Immature natural killer cell (primary cell): ENCODE measurements around the gene ALPK1. TPM values are rescaled to one million over a fixed set of nuclear protein-coding genes. Genes with fewer than 3 reads are reported as not detected.
"Not testable (repeated sequence)": the region's sequence is repeated elsewhere in the genome, so short reads cannot be mapped to it uniquely, and the experiment has no call there.

Experiments
- DNase-seq, 3 donors: peaks; one replicate each; pipeline ENCODE4 v3.0.0; 2022; ENCODE audit warnings: mixed read lengths in 1 of 3
- H3K27ac Mint-ChIP-seq, 6 donors: one replicate each; pipeline ENCODE4 v1.8.0; 2020; ENCODE audit warnings: mixed read lengths in 6 of 6, mild to moderate bottlenecking in 5 of 6, inconsistent platforms in 4 of 6, moderate library complexity in 3 of 6
- H3K27me3 Mint-ChIP-seq, 3 donors: one replicate each; pipeline ENCODE4 v1.8.0; 2020 to 2021; ENCODE audit warnings: low read depth in 3 of 3, mild to moderate bottlenecking in 3 of 3, mixed read lengths in 3 of 3, moderate library complexity in 3 of 3, inconsistent platforms in 1 of 3
- H3K36me3 Mint-ChIP-seq, 3 donors: one replicate each; pipeline ENCODE4 v1.8.0; 2020; ENCODE audit warnings: mixed read lengths in 3 of 3, inconsistent platforms in 2 of 3, mild to moderate bottlenecking in 2 of 3
- H3K4me1 Mint-ChIP-seq, 2 donors: one replicate each; pipeline ENCODE4 v1.8.0; 2020; ENCODE audit warnings: inconsistent platforms in 2 of 2, mild to moderate bottlenecking in 2 of 2, mixed read lengths in 2 of 2, moderate library complexity in 1 of 2
- H3K4me3 Mint-ChIP-seq, 5 donors: one replicate each; pipeline ENCODE4 v1.8.0; 2020; ENCODE audit warnings: mild to moderate bottlenecking in 5 of 5, mixed read lengths in 5 of 5, inconsistent platforms in 3 of 5, moderate library complexity in 3 of 5
- H3K9me3 Mint-ChIP-seq, 6 donors: one replicate each; pipeline ENCODE4 v1.8.0; 2020; ENCODE audit warnings: mild to moderate bottlenecking in 6 of 6, mixed read lengths in 6 of 6, inconsistent platforms in 4 of 6, moderate library complexity in 3 of 6
- polyA plus RNA-seq, 3 donors: library from polyadenylated mRNA; unstranded; fragments of 300-500 nt; fragmentation: Illumina TruSeq; gene quantifications; one replicate each; pipeline ENCODE4 v1.2.3, GENCODE V29; 2021

Gene ALPK1
- polyA plus RNA-seq, 3 donors from 2014 or later: 0.32 to 1.3 TPM; not detected in 1

GRCh38 chr4:112277705-112278448 lies 19.3 kb upstream of the ALPK1 start:
- no peaks in the 10 kb centered on the region for H3K27me3 Mint-ChIP-seq
- no peaks in the 10 kb centered on the region for H3K9me3 Mint-ChIP-seq
- DNase-seq: no peak
- H3K4me3 Mint-ChIP-seq: no peak overlapping the region
- H3K4me1 Mint-ChIP-seq: peaks cover 23 to 70% of the 10 kb centered on the region in 2 donors
- H3K36me3 Mint-ChIP-seq: peaks cover 0 to 5% (median 3%) of the 10 kb centered on the region in 3 donors
- peak overlapping the region in 1 of 6 donors; percentile 2 for H3K27ac Mint-ChIP-seq

GRCh38 chr4:112279025-112279881 lies 17.9 kb upstream of the ALPK1 start:
- peaks cover 35 to 71% of the 10 kb centered on the region in 2 donors for H3K4me1 Mint-ChIP-seq

GRCh38 chr4:112279882-112280315 lies 17.3 kb upstream of the ALPK1 start:
- no peak for DNase-seq
- Mint-ChIP-seq H3K27me3 (peaks cover 0 to 4% (median 2%) of the 10 kb centered on the region in 3 donors), H3K4me1 (peaks cover 42 to 77% of the 10 kb centered on the region in 2 donors), H3K36me3 (peaks cover 0 to 5% (median 3%) of the 10 kb centered on the region in 3 donors), H3K9me3 (no peaks in the 10 kb centered on the region), H3K4me3 (no peak overlapping the region), H3K27ac (no peak overlapping the region)

More at GRCh38 chr4:112279025-112279881, 17.9 kb upstream of the ALPK1 start:
- Mint-ChIP-seq H3K9me3 (no peaks in the 10 kb centered on the region), H3K36me3 (peaks cover 0 to 5% (median 3%) of the 10 kb centered on the region in 3 donors), H3K27ac (peak overlapping the region in 2 of 6 donors; percentile 51 to 52), H3K4me3 (peak overlapping the region in 1 of 5 donors; percentile 10), H3K27me3 (peaks cover 0 to 2% (median 0%) of the 10 kb centered on the region in 3 donors)
- no peak for DNase-seq

GRCh38 chr4:112280386-112281056 lies 16.6 kb upstream of the ALPK1 start:
- Mint-ChIP-seq H3K4me3 (no peak overlapping the region), H3K9me3 (no peaks in the 10 kb centered on the region), H3K36me3 (peaks cover 0 to 5% (median 3%) of the 10 kb centered on the region in 3 donors), H3K4me1 (peaks cover 44 to 80% of the 10 kb centered on the region in 2 donors), H3K27me3 (peaks cover 0 to 7% (median 4%) of the 10 kb centered on the region in 3 donors), H3K27ac (no peak overlapping the region)
- DNase-seq: no peak

- H3K9me3 Mint-ChIP-seq, DNase-seq, H3K36me3 Mint-ChIP-seq, H3K27me3 Mint-ChIP-seq, H3K4me3 Mint-ChIP-seq: not testable (repeated sequence)
- Mint-ChIP-seq H3K4me1 (peaks cover 56 to 91% of the 10 kb centered on the region in 2 donors), H3K27ac (peak overlapping the region in 2 of 6 donors; percentile 40 to 78)
These were observed 15.2 kb upstream of the ALPK1 start for GRCh38 chr4:112281895-112282398.

- no peak for DNase-seq
- Mint-ChIP-seq H3K27me3 (peaks cover 0 to 10% (median 7%) of the 10 kb centered on the region in 3 donors), H3K4me3 (peak overlapping the region in 4 of 5 donors; percentile 38 to 95 (median 50)), H3K9me3 (no peaks in the 10 kb centered on the region), H3K27ac (peak overlapping the region; percentile 29 to 78 (median 74)), H3K4me1 (peaks cover 66 to 91% of the 10 kb centered on the region in 2 donors), H3K36me3 (no peaks in the 10 kb centered on the region)
These were observed 14.1 kb upstream of the ALPK1 start for GRCh38 chr4:112282860-112283667.

GRCh38 chr4:112284166-112284565 lies 13.0 kb upstream of the ALPK1 start:
- DNase-seq: peak; percentile 9 to 24 (median 21)
- peaks cover 69 to 91% of the 10 kb centered on the region in 2 donors for H3K4me1 Mint-ChIP-seq
- no peaks in the 10 kb centered on the region for H3K9me3 Mint-ChIP-seq
- H3K27ac Mint-ChIP-seq: peak overlapping the region; percentile 45 to 93 (median 75)
- H3K4me3 Mint-ChIP-seq: peak overlapping the region; percentile 91 to 95 (median 93)
- no peaks in the 10 kb centered on the region for H3K36me3 Mint-ChIP-seq
- H3K27me3 Mint-ChIP-seq: peaks cover 0 to 10% (median 7%) of the 10 kb centered on the region in 3 donors

- H3K4me3 Mint-ChIP-seq: peak overlapping the region; percentile 91 to 95 (median 93)
- peaks cover 69 to 91% of the 10 kb centered on the region in 2 donors for H3K4me1 Mint-ChIP-seq
- no peaks in the 10 kb centered on the region for H3K9me3 Mint-ChIP-seq
- H3K36me3 Mint-ChIP-seq: no peaks in the 10 kb centered on the region
- H3K27me3 Mint-ChIP-seq: peaks cover 0 to 10% (median 7%) of the 10 kb centered on the region in 3 donors
- DNase-seq: peak in 2 of 3 donors; percentile 14 to 20
- peak overlapping the region; percentile 75 to 93 (median 86) for H3K27ac Mint-ChIP-seq
These were observed 12.3 kb upstream of the ALPK1 start for GRCh38 chr4:112284662-112285411.

- Mint-ChIP-seq H3K36me3 (no peaks in the 10 kb centered on the region), H3K9me3 (no peaks in the 10 kb centered on the region), H3K27ac (peak overlapping the region; percentile 62 to 90 (median 84)), H3K4me3 (peak overlapping the region; percentile 37 to 95 (median 91)), H3K4me1 (peaks cover 62 to 68% of the 10 kb centered on the region in 2 donors), H3K27me3 (peaks cover 0 to 10% (median 7%) of the 10 kb centered on the region in 3 donors)
- no peak for DNase-seq
These were observed 9.7 kb upstream of the ALPK1 start for GRCh38 chr4:112287258-112287989.

- Mint-ChIP-seq H3K27me3 (peaks cover 0 to 10% (median 7%) of the 10 kb centered on the region in 3 donors), H3K27ac (peak overlapping the region; percentile 43 to 83 (median 69)), H3K4me1 (peaks cover 52 to 57% of the 10 kb centered on the region in 2 donors), H3K4me3 (peak overlapping the region in 3 of 5 donors; percentile 1 to 70 (median 28)), H3K9me3 (no peaks in the 10 kb centered on the region), H3K36me3 (no peaks in the 10 kb centered on the region)
- peak in 2 of 3 donors; percentile 33 to 34 for DNase-seq
These were observed 8.7 kb upstream of the ALPK1 start for GRCh38 chr4:112288455-112288854.
